RWPE2 (cell line): ENCODE measurements around the gene BMP2.
A peak's percentile ranks its signal among the peaks of the same experiment; 100 is the strongest.

ENCODE experiments used
- ATAC-seq: fragments of 200-7000 bp; cut with Tn5 transposase; 3 replicates; pipeline ENCODE4 v1.9.1; 2021; ENCODE audit warnings: low read depth
- DNase-seq: peaks from one replicate; pipeline ENCODE4 v3.0.0-alpha.2; 2020; ENCODE audit warnings: low spot score
- H3K27ac ChIP-seq: fragments of 450-650 bp; 2 replicates; pipeline ENCODE4 v1.5.1; 2017; ENCODE audit warnings: mild to moderate bottlenecking; ENCODE audit not compliant: poor library complexity, severe bottlenecking
- H3K27me3 ChIP-seq: fragments of 250-450 bp; sonication (Bioruptor Pico); 2 replicates; pipeline ENCODE4 v1.5.1; 2021; ENCODE audit warnings: mild to moderate bottlenecking, moderate library complexity; ENCODE audit not compliant: insufficient read depth, poor library complexity, severe bottlenecking
- H3K36me3 ChIP-seq: fragments of 250-450 bp; sonication (Bioruptor Pico); 2 replicates; pipeline ENCODE4 v1.5.1; 2020; ENCODE audit warnings: low read depth, mild to moderate bottlenecking, moderate library complexity
- H3K4me1 ChIP-seq: fragments of 250-450 bp; sonication (Bioruptor Pico); 2 replicates; pipeline ENCODE4 v1.5.1; 2021; ENCODE audit warnings: mild to moderate bottlenecking, moderate library complexity; ENCODE audit not compliant: insufficient read depth, poor library complexity, severe bottlenecking
- H3K4me3 ChIP-seq: fragments of 250-450 bp; sonication (Bioruptor Pico); 2 replicates; pipeline ENCODE4 v1.5.1; 2021; ENCODE audit warnings: mild to moderate bottlenecking, moderate library complexity; ENCODE audit not compliant: severe bottlenecking
- H3K9me3 ChIP-seq: fragments of 250-450 bp; sonication (Bioruptor Pico); 2 replicates; pipeline ENCODE4 v1.5.1; 2021; ENCODE audit warnings: mild to moderate bottlenecking, moderate library complexity; ENCODE audit not compliant: severe bottlenecking
- CTCF ChIP-seq: fragments of 450-650 bp; IDR thresholded peaks from one replicate; pipeline ENCODE4 v1.5.1; 2017; ENCODE audit warnings: mild to moderate bottlenecking, moderate library complexity; ENCODE audit not compliant: poor library complexity, severe bottlenecking

Gene BMP2

GRCh38 chr20:6767536-6768227 is at the start of gene BMP2:
TSS of gene BMP2 (plus strand) at chr20:6767686. CDS start at chr20:6770127, 2,441 bp downstream.
- peak within 1 kb of the TSS; percentile 20 for H3K27ac ChIP-seq
- TF ChIP-seq CTCF = peak; percentile 67
- peak within 1 kb of the TSS; percentile 75 for H3K4me3 ChIP-seq
- H3K27me3 ChIP-seq = no peaks in the 10 kb centered on the region
- H3K4me1 ChIP-seq = no peaks in the 10 kb centered on the region
- H3K9me3 ChIP-seq = no peaks in the 10 kb centered on the region
- H3K36me3 ChIP-seq = no peaks in the 10 kb centered on the region; the same call in 1 of the 2 replicates
- DNase-seq = peak; percentile 64
- peak; percentile 64 for ATAC-seq

GRCh38 chr20:6718662-6719368 is 48.7 kb upstream of the BMP2 start:
- H3K9me3 ChIP-seq = no peaks in the 10 kb centered on the region
- peak overlapping the region; percentile 35 for H3K27ac ChIP-seq
- DNase-seq (peak; percentile 82), ATAC-seq (peak; percentile 92)
- H3K4me1 ChIP-seq = peaks cover 15% of the 10 kb centered on the region
- no peaks in the 10 kb centered on the region for H3K36me3 ChIP-seq
- no peak for TF ChIP-seq CTCF
- H3K27me3 ChIP-seq = no peaks in the 10 kb centered on the region
- H3K4me3 ChIP-seq = no peak overlapping the region

GRCh38 chr20:6719369-6719721 is 48.1 kb upstream of the BMP2 start:
- ATAC-seq = no peak
- H3K4me3 ChIP-seq = no peak overlapping the region
- peak overlapping the region; percentile 35 for H3K27ac ChIP-seq

GRCh38 chr20:6726761-6727160 is 40.7 kb upstream of the BMP2 start:
- DNase-seq (no peak), ATAC-seq (no peak)
- Histone ChIP-seq H3K4me3 (no peak overlapping the region), H3K36me3 (no peaks in the 10 kb centered on the region), H3K4me1 (no peaks in the 10 kb centered on the region), H3K27ac (no peak overlapping the region), H3K27me3 (no peaks in the 10 kb centered on the region), H3K9me3 (no peaks in the 10 kb centered on the region)
- TF ChIP-seq CTCF = no peak

More at GRCh38 chr20:6719369-6719721, 48.1 kb upstream of the BMP2 start:
- TF ChIP-seq CTCF = no peak
- Histone ChIP-seq H3K36me3 (no peaks in the 10 kb centered on the region), H3K9me3 (no peaks in the 10 kb centered on the region), H3K4me1 (peaks cover 10% of the 10 kb centered on the region), H3K27me3 (no peaks in the 10 kb centered on the region)
- no peak for DNase-seq
